Spleen (tissue), 11 donors: ENCODE results near the gene TEX11. TPM values are rescaled to one million over a fixed set of nuclear protein-coding genes. Genes with fewer than 3 reads are reported as not detected.

Experiments
- DNase-seq: peaks from one replicate; pipeline ENCODE4 v3.0.0-alpha.2; 2020
- H3K27ac ChIP-seq, 8 donors: fragments of 200-600 bp; sonication (generic) in 7 of 8; 1 replicate in 4 of 8; 2 replicates in 4 of 8; pipeline versions ENCODE4 v1.5.0 to v1.8.0; 2016 to 2021; ENCODE audit warnings: inconsistent platforms in 4 of 8, mild to moderate bottlenecking in 4 of 8, moderate library complexity in 1 of 8
- H3K27me3 ChIP-seq, 7 donors: fragments of 200-600 bp; sonication (generic) in 6 of 7; replicated peaks in 1 of 7; 1 replicate in 4 of 7; 2 replicates in 3 of 7; pipeline versions ENCODE4 v1.5.0 to v1.8.0; 2016 to 2021; ENCODE audit warnings: inconsistent platforms in 3 of 7, mild to moderate bottlenecking in 1 of 7
- H3K36me3 ChIP-seq, 6 donors: fragments of 200-600 bp; sonication (generic) in 5 of 6; 1 replicate in 4 of 6; 2 replicates in 2 of 6; pipeline versions ENCODE4 v1.5.0 to v1.8.0; 2016 to 2021; ENCODE audit warnings: inconsistent platforms in 2 of 6
- H3K4me1 ChIP-seq, 6 donors: fragments of 200-600 bp; sonication (generic) in 5 of 6; 1 replicate in 3 of 6; 2 replicates in 3 of 6; pipeline versions ENCODE4 v1.5.0 to v1.8.0; 2016 to 2021; ENCODE audit warnings: inconsistent platforms in 3 of 6
- H3K4me3 ChIP-seq, 8 donors: fragments of 200-600 bp; sonication (generic) in 7 of 8; 1 replicate in 4 of 8; 2 replicates in 4 of 8; pipeline versions ENCODE4 v1.5.0 to v1.8.0; 2016 to 2021; ENCODE audit warnings: inconsistent platforms in 4 of 8, mild to moderate bottlenecking in 4 of 8, moderate library complexity in 2 of 8
- H3K9me3 ChIP-seq, 8 donors: fragments of 200-600 bp; sonication (generic) in 7 of 8; 1 replicate in 4 of 8; 2 replicates in 4 of 8; pipeline versions ENCODE4 v1.5.0 to v1.8.0; 2016 to 2021; ENCODE audit warnings: inconsistent platforms in 4 of 8
- CTCF ChIP-seq, 11 experiments: fragments of 200-600 bp in 7 of 11; fragments of 450-650 bp in 4 of 11; sonication (generic) in 4 of 11; IDR thresholded peaks in 8 of 11; conservative IDR thresholded peaks in 3 of 11; 1 replicate in 7 of 11; 2 replicates in 4 of 11; pipeline versions ENCODE4 v1.4.0 to v1.8.0; 2016 to 2021; ENCODE audit warnings: antibody characterized with exemption in 11 of 11, inconsistent platforms in 4 of 11, mild to moderate bottlenecking in 1 of 11
- POLR2A ChIP-seq, 3 donors: fragments of 450-650 bp; IDR thresholded peaks; one replicate each; pipeline ENCODE4 v1.5.1; 2017; ENCODE audit warnings: antibody characterized with exemption in 3 of 3, mild to moderate bottlenecking in 1 of 3
- POLR2AphosphoS5 ChIP-seq, 3 donors: sonication (generic); formaldehyde crosslinking; IDR thresholded peaks; one replicate each; pipeline ENCODE4 v1.5.1; 2017; ENCODE audit warnings: antibody characterized with exemption in 3 of 3
- WGBS, 5 donors: extraction: QIAGEN DNeasy Blood & Tissue Kit in 3 of 5; methylation state at CpG; one replicate each; pipeline versions ENCODE4 v1.1.5 to v1.1.7; 2013 to 2018; 5-methylcytosine and 5-hydroxymethylcytosine counted together
- intact Hi-C: fragments of 100-400 bp; cut with DNase I; formaldehyde crosslinking; loops from one replicate; pipeline ENCODE4 v1.15.0; 2023; ENCODE audit warnings: low total_unique reads
- polyA plus RNA-seq, 3 donors: library from polyadenylated mRNA; stranded (reverse); fragments of 200-250 nt; gene quantifications; one replicate each; pipeline ENCODE4 v1.2.1, GENCODE V29; 2013
- total RNA-seq, 7 donors: library from RNA; depleted of rRNA in 3 of 7; stranded (reverse); fragments of >200 nt in 3 of 7; fragmentation: NEBNext Ultra II Directional in 4 of 7; extraction: Animal tissue kit (Norgen Biotek cat#: 25700) in 4 of 7; gene quantifications; one replicate each; pipeline versions ENCODE4 v1.1.0 to v1.2.1, GENCODE V29; 2016 to 2021
- donor health status: healthy with polysubstance abuse.
- donor health status: DM: no; HTN: no; CAD: no; lungs with moderate emphysema.
- donor health status: DM: no; HTN: no; CAD: no.
- donor health status: Bipolar disorder and iron deficiency.
- donor health status: healthy.
- donor health status: DM: no; HTN: no; CAD: no.
- donor health status: DM: yes; HTN: yes; CAD: no.

The TEX11 gene
- total and polyA plus RNA-seq, 10 donors: 0.06 to 1.9 (median 0.81) TPM

- no peak for DNase-seq
- no peak for TF ChIP-seq POLR2A (IDR thresholded peaks at IDR 0.05)
- TF ChIP-seq CTCF (IDR thresholded peaks at IDR 0.05 in 8 of 11, conservative IDR thresholded peaks at IDR 0.05 in 3 of 11): no peak
- no peak for TF ChIP-seq POLR2AphosphoS5 (IDR thresholded peaks at IDR 0.05)
- H3K4me3 ChIP-seq: no peak overlapping the region
- no peaks in the 10 kb centered on the region for H3K4me1 ChIP-seq
- H3K27ac ChIP-seq: no peak overlapping the region
- 55 to 87% (median 75%) methylated on average over 4 of the region's 4 CpGs for WGBS, 5 donors
- H3K27me3 ChIP-seq: no peaks in the 10 kb centered on the region
- no peaks in the 10 kb centered on the region for H3K9me3 ChIP-seq
- intact Hi-C loops: no loop called here
- H3K36me3 ChIP-seq: peaks cover 0 to 32% (median 4%) of the 10 kb centered on the region in 6 donors
Observed at GRCh38 chrX:70505451-70505841, 403.1 kb downstream of the TEX11 start.

- TF ChIP-seq CTCF (IDR thresholded peaks at IDR 0.05 in 8 of 11, conservative IDR thresholded peaks at IDR 0.05 in 3 of 11) (no peak), POLR2AphosphoS5 (IDR thresholded peaks at IDR 0.05) (no peak), POLR2A (IDR thresholded peaks at IDR 0.05) (no peak)
- Histone ChIP-seq H3K36me3 (peaks cover 0 to 37% (median 4%) of the 10 kb centered on the region in 6 donors), H3K27ac (no peak overlapping the region), H3K4me1 (no peaks in the 10 kb centered on the region), H3K4me3 (no peak overlapping the region), H3K27me3 (no peaks in the 10 kb centered on the region), H3K9me3 (no peaks in the 10 kb centered on the region)
- intact Hi-C loops: no loop called here
- 71 to 94% (median 82%) methylated on average over 6 of the region's 6 CpGs for whole genome bisulfite sequencing, 5 donors
- no peak for DNase-seq
Observed at GRCh38 chrX:70504772-70505450, 403.6 kb downstream of the TEX11 start.

- H3K4me1 ChIP-seq: no peaks in the 10 kb centered on the region
Observed at GRCh38 chrX:70500826-70501225, 407.7 kb downstream of the TEX11 start.

More at GRCh38 chrX:70500826-70501225, 407.7 kb downstream of the TEX11 start:
- no peak overlapping the region for H3K4me3 ChIP-seq
- no peak for DNase-seq
- H3K36me3 ChIP-seq: peaks cover 0 to 66% (median 4%) of the 10 kb centered on the region in 6 donors
- no peaks in the 10 kb centered on the region for H3K27me3 ChIP-seq
- no peak overlapping the region for H3K27ac ChIP-seq
- intact Hi-C loops: no loop called here
- H3K9me3 ChIP-seq: no peaks in the 10 kb centered on the region
- 78 to 98% (median 94%) methylated on average over 4 of the region's 4 CpGs for WGBS, 5 donors
- TF ChIP-seq CTCF (IDR thresholded peaks at IDR 0.05 in 8 of 11, conservative IDR thresholded peaks at IDR 0.05 in 3 of 11) (no peak), POLR2A (IDR thresholded peaks at IDR 0.05) (no peak), POLR2AphosphoS5 (IDR thresholded peaks at IDR 0.05) (no peak)
